ENCODE measurements around the gene NAP1L5.
A peak's percentile ranks its signal among the peaks of the same experiment; 100 is the strongest.

The NAP1L5 gene

GRCh38 chr4:88697588-88698329 is at the start of gene NAP1L5:
Gene NAP1L5, minus strand, starts transcription at chr4:88697829. Its CDS starts 75 bp downstream, at chr4:88697754.
- no peak for DNase-seq

- no peak for DNase-seq
These were observed 49.7 kb upstream of the NAP1L5 start for GRCh38 chr4:88747351-88747750.

GRCh38 chr4:88746206-88746605 is 48.6 kb upstream of the NAP1L5 start:
- DNase-seq, result no peak

- DNase-seq, result no peak
These were observed 48.0 kb upstream of the NAP1L5 start for GRCh38 chr4:88745581-88746163.

- no peak for DNase-seq
These were observed 47.5 kb upstream of the NAP1L5 start for GRCh38 chr4:88745175-88745574.

- no peak for DNase-seq
These were observed 47.0 kb upstream of the NAP1L5 start for GRCh38 chr4:88744609-88745008.

GRCh38 chr4:88743696-88744095 is 46.1 kb upstream of the NAP1L5 start:
- no peak for DNase-seq

GRCh38 chr4:88742561-88742960 is 44.9 kb upstream of the NAP1L5 start:
- no peak for DNase-seq

- no peak for DNase-seq
These were observed 40.6 kb upstream of the NAP1L5 start for GRCh38 chr4:88738180-88738579.

- DNase-seq, result peak; percentile 7
These were observed 39.8 kb upstream of the NAP1L5 start for GRCh38 chr4:88737307-88737941.

- DNase-seq, result no peak
These were observed 38.6 kb upstream of the NAP1L5 start for GRCh38 chr4:88736264-88736663.

GRCh38 chr4:88735564-88735963 is 37.9 kb upstream of the NAP1L5 start:
- no peak for DNase-seq

GRCh38 chr4:88734403-88734949 is 36.8 kb upstream of the NAP1L5 start:
- no peak for DNase-seq

GRCh38 chr4:88732714-88733368 is 35.2 kb upstream of the NAP1L5 start:
- DNase-seq, result no peak

- DNase-seq, result no peak
These were observed 33.8 kb upstream of the NAP1L5 start for GRCh38 chr4:88731381-88731780.

GRCh38 chr4:88730811-88731210 is 33.2 kb upstream of the NAP1L5 start:
- no peak for DNase-seq

- no peak for DNase-seq
These were observed 31.6 kb upstream of the NAP1L5 start for GRCh38 chr4:88729146-88729760.

GRCh38 chr4:88728146-88728545 is 30.5 kb upstream of the NAP1L5 start:
- no peak for DNase-seq

GRCh38 chr4:88725986-88726385 is 28.4 kb upstream of the NAP1L5 start:
- DNase-seq, result no peak

- DNase-seq, result no peak
These were observed 27.5 kb upstream of the NAP1L5 start for GRCh38 chr4:88725143-88725542.

GRCh38 chr4:88724406-88724805 is 26.8 kb upstream of the NAP1L5 start:
- no peak for DNase-seq

- no peak for DNase-seq
These were observed 25.2 kb upstream of the NAP1L5 start for GRCh38 chr4:88722828-88723227.

GRCh38 chr4:88722276-88722780 is 24.7 kb upstream of the NAP1L5 start:
- DNase-seq, result no peak
